Esophagus squamous epithelium (tissue), 5 donors: ENCODE data around the gene PRRC2B. TPM values are rescaled to one million over a fixed set of nuclear protein-coding genes. Genes with fewer than 3 reads are reported as not detected.
"Not testable (repeated sequence)": the region's sequence is repeated elsewhere in the genome, so short reads cannot be mapped to it uniquely, and the experiment has no call there.

ENCODE experiments used
- DNase-seq: peaks from one replicate; lab custom pipeline; 2025; lab: John Stamatoyannopoulos, UW
- H3K27ac ChIP-seq, 4 donors: fragments of 200-600 bp; sonication (generic); one replicate each; pipeline ENCODE4 v1.5.1; 2016 to 2019; ENCODE audit warnings: mild to moderate bottlenecking in 1 of 4
- H3K27me3 ChIP-seq, 4 donors: fragments of 200-600 bp; sonication (generic); 1 replicate in 3 of 4; 2 replicates in 1 of 4; pipeline versions ENCODE4 v1.5.1 to v1.6.0; 2017 to 2021; ENCODE audit warnings: antibody characterized with exemption in 1 of 4
- H3K36me3 ChIP-seq, 3 donors: fragments of 200-600 bp; sonication (generic); one replicate each; pipeline ENCODE4 v1.5.1; 2016 to 2019
- H3K4me1 ChIP-seq, 3 donors: fragments of 200-600 bp; sonication (generic); one replicate each; pipeline ENCODE4 v1.5.1; 2017 to 2019
- H3K4me3 ChIP-seq, 4 donors: fragments of 200-600 bp; sonication (generic); 1 replicate in 3 of 4; 2 replicates in 1 of 4; pipeline ENCODE4 v1.5.1; 2016 to 2019; ENCODE audit warnings: mild to moderate bottlenecking in 2 of 4, moderate library complexity in 1 of 4
- H3K9me3 ChIP-seq, 3 donors: fragments of 200-600 bp; sonication (generic); one replicate each; pipeline ENCODE4 v1.5.1; 2016 to 2019
- CTCF ChIP-seq, 6 experiments: fragments of 450-650 bp in 4 of 6; fragments of 200-600 bp in 2 of 6; sonication (generic) in 2 of 6; IDR thresholded peaks; one replicate each; pipeline ENCODE4 v1.5.1; 2016 to 2019; ENCODE audit warnings: antibody characterized with exemption in 6 of 6, mild to moderate bottlenecking in 4 of 6, moderate library complexity in 4 of 6
- POLR2A ChIP-seq, 4 donors: fragments of 450-650 bp; IDR thresholded peaks; one replicate each; pipeline ENCODE4 v1.6.1; 2017; ENCODE audit warnings: antibody characterized with exemption in 4 of 4, mild to moderate bottlenecking in 4 of 4, moderate library complexity in 3 of 4
- WGBS, 2 donors: methylation state at CpG; one replicate each; pipeline ENCODE4 v1.1.5; 2018; 5-methylcytosine and 5-hydroxymethylcytosine counted together
- intact Hi-C: fragments of 100-400 bp; cut with DNase I; formaldehyde crosslinking; loops from one replicate; pipeline ENCODE4 v1.15.0; 2022
- total RNA-seq, 4 donors: library from RNA; depleted of rRNA; stranded (reverse); fragments of >200 nt; gene quantifications; one replicate each; pipeline ENCODE4 v1.1.0, GENCODE V29; 2016
- donor health status: DM: yes; HTN: yes; CAD: no.

PRRC2B gene
- total RNA-seq, 4 donors from 2014 or later, result 46.6 to 73.8 (median 62.9) TPM

GRCh38 chr9:131447600-131447999 is 53.7 kb downstream of the PRRC2B start:
- 77% methylated on average over 11 to 14 of the region's 14 CpGs for WGBS, 2 donors
- Histone ChIP-seq H3K27me3 (no peaks in the 10 kb centered on the region), H3K36me3 (peaks cover 21 to 99% (median 30%) of the 10 kb centered on the region in 3 donors), H3K4me1 (peaks cover 0 to 11% (median 0%) of the 10 kb centered on the region in 3 donors), H3K4me3 (no peak overlapping the region), H3K9me3 (no peaks in the 10 kb centered on the region), H3K27ac (no peak overlapping the region)
- DNase-seq, result no peak
- TF ChIP-seq POLR2A (IDR thresholded peaks at IDR 0.05) (no peak), CTCF (IDR thresholded peaks at IDR 0.05) (no peak)
- intact Hi-C loops, result no loop called here

- intact Hi-C loops, result no loop called here
- WGBS, 2 donors, result 95 to 96% methylated on average over 3 of the region's 3 CpGs
- no peak for DNase-seq
Observed at GRCh38 chr9:131448818-131449217, 54.9 kb downstream of the PRRC2B start.

GRCh38 chr9:131449276-131449675 is 55.4 kb downstream of the PRRC2B start:
- intact Hi-C loops, result no loop called here
- Histone ChIP-seq H3K27me3 (no peaks in the 10 kb centered on the region), H3K9me3 (no peaks in the 10 kb centered on the region), H3K4me1 (peaks cover 0 to 10% (median 0%) of the 10 kb centered on the region in 3 donors), H3K36me3 (peaks cover 12 to 99% (median 21%) of the 10 kb centered on the region in 3 donors), H3K4me3 (no peak overlapping the region), H3K27ac (no peak overlapping the region)
- TF ChIP-seq POLR2A (IDR thresholded peaks at IDR 0.05) (no peak), CTCF (IDR thresholded peaks at IDR 0.05) (no peak)
- DNase-seq, result no peak

More at GRCh38 chr9:131448818-131449217, 54.9 kb downstream of the PRRC2B start:
- Histone ChIP-seq H3K4me3 (no peak overlapping the region), H3K9me3 (no peaks in the 10 kb centered on the region), H3K27ac (no peak overlapping the region), H3K36me3 (peaks cover 17 to 99% (median 25%) of the 10 kb centered on the region in 3 donors), H3K4me1 (peaks cover 0 to 10% (median 0%) of the 10 kb centered on the region in 3 donors), H3K27me3 (no peaks in the 10 kb centered on the region)
- TF ChIP-seq POLR2A (IDR thresholded peaks at IDR 0.05), result no peak
- TF ChIP-seq CTCF (IDR thresholded peaks at IDR 0.05), result no peak

- DNase-seq, result no peak
- Histone ChIP-seq H3K27me3 (no peaks in the 10 kb centered on the region), H3K4me3 (no peak overlapping the region), H3K27ac (no peak overlapping the region), H3K4me1 (no peaks in the 10 kb centered on the region), H3K9me3 (no peaks in the 10 kb centered on the region), H3K36me3 (peaks cover 18 to 99% (median 47%) of the 10 kb centered on the region in 3 donors)
- no peak for TF ChIP-seq CTCF (IDR thresholded peaks at IDR 0.05)
- no peak for TF ChIP-seq POLR2A (IDR thresholded peaks at IDR 0.05)
- intact Hi-C loops, result no loop called here
Observed at GRCh38 chr9:131454028-131454427, 60.1 kb downstream of the PRRC2B start.

GRCh38 chr9:131455655-131456054 is 61.8 kb downstream of the PRRC2B start:
- DNase-seq, H3K4me1 ChIP-seq, H3K4me3 ChIP-seq, H3K27ac ChIP-seq, H3K9me3 ChIP-seq, intact Hi-C loops, H3K27me3 ChIP-seq: not testable (repeated sequence)
- peaks cover 25 to 100% (median 52%) of the 10 kb centered on the region in 3 donors for H3K36me3 ChIP-seq
- 98 to 100% methylated on average over 1 to 8 of the region's 10 CpGs for WGBS, 2 donors

- no peaks in the 10 kb centered on the region for H3K4me1 ChIP-seq
- H3K9me3 ChIP-seq, result no peaks in the 10 kb centered on the region
- TF ChIP-seq POLR2A (IDR thresholded peaks at IDR 0.05) (no peak), CTCF (IDR thresholded peaks at IDR 0.05) (no peak)
- H3K27ac ChIP-seq, result no peak overlapping the region
- intact Hi-C loops, result no loop called here
- peaks cover 36 to 100% (median 53%) of the 10 kb centered on the region in 3 donors for H3K36me3 ChIP-seq
- no peak overlapping the region for H3K4me3 ChIP-seq
- H3K27me3 ChIP-seq, result no peaks in the 10 kb centered on the region
- 87 to 92% methylated on average over 10 of the region's 10 CpGs for WGBS, 2 donors
- no peak for DNase-seq
Observed at GRCh38 chr9:131457746-131458145, 63.9 kb downstream of the PRRC2B start.
